H9 (cell line): Measurements from ENCODE around the gene PCBD2. TPM values are rescaled to one million over a fixed set of nuclear protein-coding genes. Genes with fewer than 3 reads are reported as not detected.

Experiments used
- DNase-seq: peaks from one replicate; pipeline ENCODE4 v3.0.0-alpha.2; 2017
- H2AFZ ChIP-seq: one replicate; pipeline ENCODE4 v1.6.1; 2013; ENCODE audit warnings: mild to moderate bottlenecking, low read length, control low read depth, moderate library complexity
- H2AK5ac ChIP-seq: 2 replicates; pipeline ENCODE4 v1.6.1; 2013; ENCODE audit warnings: low read length, control low read depth, mixed read lengths; ENCODE audit not compliant: insufficient read length
- H2BK120ac ChIP-seq: one replicate; pipeline ENCODE4 v1.6.1; 2013; ENCODE audit warnings: low read depth, mild to moderate bottlenecking, low read length, control low read depth, inconsistent platforms; ENCODE audit not compliant: poor library complexity, severe bottlenecking
- H2BK12ac ChIP-seq: 2 replicates; pipeline ENCODE4 v1.6.1; 2013; ENCODE audit warnings: low read length, control low read depth, mixed read lengths, low read depth; ENCODE audit not compliant: insufficient read length
- H2BK15ac ChIP-seq: 2 replicates; pipeline ENCODE4 v1.6.1; 2013; ENCODE audit warnings: low read depth, low read length, control low read depth
- H2BK20ac ChIP-seq: one replicate; pipeline ENCODE4 v1.6.1; 2013; ENCODE audit warnings: low read depth, mild to moderate bottlenecking, low read length, control low read depth, inconsistent platforms; ENCODE audit not compliant: poor library complexity, severe bottlenecking
- H2BK5ac ChIP-seq: 2 replicates; pipeline ENCODE4 v1.6.1; 2013; ENCODE audit warnings: low read length, control low read depth, mixed read lengths; ENCODE audit not compliant: insufficient read length
- H3K14ac ChIP-seq: 2 replicates; pipeline ENCODE4 v1.6.1; 2013; ENCODE audit warnings: low read length, control low read depth; ENCODE audit not compliant: insufficient read depth
- H3K18ac ChIP-seq: 2 replicates; pipeline ENCODE4 v1.6.1; 2013; ENCODE audit warnings: low read depth, mild to moderate bottlenecking, mixed read lengths, low read length, control low read depth; ENCODE audit not compliant: insufficient read length
- H3K23ac ChIP-seq: 2 replicates; pipeline ENCODE4 v1.6.1; 2013; ENCODE audit warnings: low read length, control low read depth, mixed read lengths, low read depth; ENCODE audit not compliant: insufficient read length
- H3K23me2 ChIP-seq: 2 replicates; pipeline ENCODE4 v1.6.1; 2013; ENCODE audit warnings: low read depth, mild to moderate bottlenecking, mixed read lengths, low read length, control low read depth; ENCODE audit not compliant: insufficient read length, poor library complexity, severe bottlenecking
- H3K27ac ChIP-seq: 2 replicates; pipeline ENCODE4 v1.5.1; 2013; ENCODE audit warnings: low read length, control low read depth, mixed read lengths, low read depth; ENCODE audit not compliant: insufficient read length
- H3K27me3 ChIP-seq: 2 replicates; pipeline ENCODE4 v1.6.1; 2013; ENCODE audit warnings: low read length, control low read depth, inconsistent platforms; ENCODE audit not compliant: insufficient read depth
- H3K4ac ChIP-seq: 2 replicates; pipeline ENCODE4 v1.6.1; 2013; ENCODE audit warnings: low read depth, mild to moderate bottlenecking, control low read depth, inconsistent platforms, low read length, moderate library complexity
- H3K4me1 ChIP-seq: 2 replicates; pipeline ENCODE4 v1.6.1; 2013; ENCODE audit warnings: low read length, control low read depth, inconsistent platforms; ENCODE audit not compliant: insufficient read depth
- H3K4me2 ChIP-seq: 2 replicates; pipeline ENCODE4 v1.6.1; 2013; ENCODE audit warnings: low read length, control low read depth, mixed read lengths; ENCODE audit not compliant: insufficient read length, insufficient read depth
- H3K56ac ChIP-seq: 2 replicates; pipeline ENCODE4 v1.6.1; 2013; ENCODE audit warnings: low read depth, mild to moderate bottlenecking, mixed read lengths, low read length, control low read depth; ENCODE audit not compliant: insufficient read length
- H3K79me1 ChIP-seq: 2 replicates; pipeline ENCODE4 v1.6.1; 2013; ENCODE audit warnings: low read depth, mild to moderate bottlenecking, moderate library complexity, low read length, control low read depth, inconsistent platforms; ENCODE audit not compliant: insufficient read depth, poor library complexity, severe bottlenecking
- H3K79me2 ChIP-seq: 2 replicates; pipeline ENCODE4 v1.6.1; 2013; ENCODE audit warnings: low read length, control low read depth, inconsistent platforms; ENCODE audit not compliant: insufficient read depth
- H3K9ac ChIP-seq: 2 replicates; pipeline ENCODE4 v1.6.1; 2013; ENCODE audit warnings: low read length, control low read depth, mixed read lengths; ENCODE audit not compliant: insufficient read length; ENCODE audit errors: extremely low read depth
- H3K9me3 ChIP-seq: one replicate; pipeline ENCODE4 v1.6.1; 2013; ENCODE audit warnings: low read depth, low read length, inconsistent platforms; ENCODE audit not compliant: control insufficient read depth
- H3T11ph ChIP-seq: one replicate; pipeline ENCODE4 v1.6.1; 2013; ENCODE audit warnings: mild to moderate bottlenecking, low read length, control low read depth, inconsistent platforms
- H4K20me1 ChIP-seq: one replicate; pipeline ENCODE4 v1.6.1; 2013; ENCODE audit not compliant: control insufficient read depth, insufficient read length, insufficient read depth
- H4K5ac ChIP-seq: 2 replicates; pipeline ENCODE4 v1.6.1; 2013; ENCODE audit warnings: low read depth, mild to moderate bottlenecking, mixed read lengths, low read length, control low read depth; ENCODE audit not compliant: insufficient read length
- H4K8ac ChIP-seq: replicated peaks from 2 replicates; pipeline ENCODE4 v1.6.1; 2013; ENCODE audit warnings: low read length, control low read depth, mixed read lengths, low read depth; ENCODE audit not compliant: insufficient read length
- H4K91ac ChIP-seq: 2 replicates; pipeline ENCODE4 v1.6.1; 2013; ENCODE audit warnings: low read depth, mild to moderate bottlenecking, moderate library complexity, mixed read lengths, low read length, control low read depth; ENCODE audit not compliant: insufficient read length
- H3K27ac Mint-ChIP-seq, 3 experiments: 2 replicates in 2 of 3; 3 replicates in 1 of 3; pipeline ENCODE4 v1.8.0; 2020 to 2021; ENCODE audit warnings: mixed read lengths in 3 of 3, mild to moderate bottlenecking in 1 of 3, moderate library complexity in 1 of 3
- H3K27me3 Mint-ChIP-seq: 2 replicates; pipeline ENCODE4 v1.8.0; 2021; ENCODE audit warnings: low read depth, mild to moderate bottlenecking, moderate library complexity, mixed read lengths
- H3K36me3 Mint-ChIP-seq, 3 experiments: 2 replicates in 2 of 3; 3 replicates in 1 of 3; pipeline ENCODE4 v1.8.0; 2020 to 2021; ENCODE audit warnings: low read depth in 3 of 3, mixed read lengths in 3 of 3; ENCODE audit not compliant: insufficient read depth in 1 of 3
- H3K4me1 Mint-ChIP-seq, 2 experiments: 2 replicates each; pipeline ENCODE4 v1.8.0; 2020; ENCODE audit warnings: mixed read lengths in 2 of 2
- H3K4me3 Mint-ChIP-seq, 2 experiments: 2 replicates in 1 of 2; 3 replicates in 1 of 2; pipeline ENCODE4 v1.8.0; 2020 to 2021; ENCODE audit warnings: mild to moderate bottlenecking in 2 of 2, mixed read lengths in 2 of 2, moderate library complexity in 1 of 2
- H3K9me3 Mint-ChIP-seq, 2 experiments: 2 replicates in 1 of 2; 3 replicates in 1 of 2; pipeline ENCODE4 v1.8.0; 2020; ENCODE audit warnings: mild to moderate bottlenecking in 2 of 2, mixed read lengths in 2 of 2, moderate library complexity in 1 of 2
- WGBS: extraction: QIAGEN DNeasy Blood & Tissue Kit; methylation state at CpG from one replicate; pipeline ENCODE4 v1.1.7; 2013; ENCODE audit warnings: missing lambda C conversion rate, low lambda C conversion rate, mixed read lengths; ENCODE audit not compliant: insufficient read length; ENCODE audit errors: extremely low coverage; 5-methylcytosine and 5-hydroxymethylcytosine counted together
- total RNA-seq: library from RNA; stranded (reverse); gene quantifications from 2 replicates; pipeline ENCODE4 v1.2.1, GENCODE V29; 2021
- TF ChIP-seq, protein P1 (sequence below): fragments of 200-600 bp; sonication (generic); conservative IDR thresholded peaks from 3 replicates; pipeline ENCODE4 v1.8.0; 2021; ENCODE audit warnings: antibody characterized with exemption, mild to moderate bottlenecking

The PCBD2 gene
- total RNA-seq, 1 experiment from 2014 or later = 11.9 TPM

DNA sequence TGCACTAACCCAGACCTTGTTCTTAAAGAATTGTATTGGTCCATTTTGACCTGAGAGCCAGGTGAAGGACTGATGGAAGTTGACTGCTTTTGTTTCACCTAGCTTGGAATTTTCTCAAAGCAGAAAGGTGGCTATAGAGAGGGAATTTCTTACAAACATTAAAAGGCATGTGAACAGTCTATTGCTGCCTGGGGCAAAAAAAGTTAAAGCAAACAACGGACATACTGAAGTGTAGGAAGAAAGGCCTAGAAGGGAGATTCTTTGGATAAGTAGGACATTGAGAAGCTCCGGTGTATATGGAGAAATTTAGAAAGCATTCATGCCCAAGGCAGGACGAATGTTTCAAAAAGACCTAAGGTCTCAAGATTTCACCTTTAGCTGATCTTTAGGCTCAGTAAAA, 74.5 kb downstream of the PCBD2 start:
- H3K56ac ChIP-seq = no peak overlapping the region
- no peak overlapping the region for H3K4me2 ChIP-seq
- no peak overlapping the region for H2BK120ac ChIP-seq
- H2BK20ac ChIP-seq = no peak overlapping the region
- H4K91ac ChIP-seq = no peak overlapping the region
- no peak overlapping the region for H3K4ac ChIP-seq
- H3K14ac ChIP-seq = no peak overlapping the region
- no peak overlapping the region for H2BK12ac ChIP-seq
- TF ChIP-seq, protein P1, sequence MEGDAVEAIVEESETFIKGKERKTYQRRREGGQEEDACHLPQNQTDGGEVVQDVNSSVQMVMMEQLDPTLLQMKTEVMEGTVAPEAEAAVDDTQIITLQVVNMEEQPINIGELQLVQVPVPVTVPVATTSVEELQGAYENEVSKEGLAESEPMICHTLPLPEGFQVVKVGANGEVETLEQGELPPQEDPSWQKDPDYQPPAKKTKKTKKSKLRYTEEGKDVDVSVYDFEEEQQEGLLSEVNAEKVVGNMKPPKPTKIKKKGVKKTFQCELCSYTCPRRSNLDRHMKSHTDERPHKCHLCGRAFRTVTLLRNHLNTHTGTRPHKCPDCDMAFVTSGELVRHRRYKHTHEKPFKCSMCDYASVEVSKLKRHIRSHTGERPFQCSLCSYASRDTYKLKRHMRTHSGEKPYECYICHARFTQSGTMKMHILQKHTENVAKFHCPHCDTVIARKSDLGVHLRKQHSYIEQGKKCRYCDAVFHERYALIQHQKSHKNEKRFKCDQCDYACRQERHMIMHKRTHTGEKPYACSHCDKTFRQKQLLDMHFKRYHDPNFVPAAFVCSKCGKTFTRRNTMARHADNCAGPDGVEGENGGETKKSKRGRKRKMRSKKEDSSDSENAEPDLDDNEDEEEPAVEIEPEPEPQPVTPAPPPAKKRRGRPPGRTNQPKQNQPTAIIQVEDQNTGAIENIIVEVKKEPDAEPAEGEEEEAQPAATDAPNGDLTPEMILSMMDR = no peak
- WGBS = no CpG with 5 or more reads among the region's 3 CpGs
- H2BK5ac ChIP-seq = no peak overlapping the region
- no peaks in the 10 kb centered on the region for H3K4me1 ChIP-seq
- peaks cover 12% of the 10 kb centered on the region for H3K27me3 Mint-ChIP-seq
- H3K4me3 Mint-ChIP-seq = no peak overlapping the region
- no peak overlapping the region for H2BK15ac ChIP-seq
- no peaks in the 10 kb centered on the region for H3K4me1 Mint-ChIP-seq
- H3K27ac ChIP-seq = no peak overlapping the region
- H2AK5ac ChIP-seq = no peak overlapping the region
- peaks cover 27% of the 10 kb centered on the region for H3K9me3 ChIP-seq
- H3K23me2 ChIP-seq = no peaks in the 10 kb centered on the region
- no peak overlapping the region for H3K18ac ChIP-seq
- H3K79me1 ChIP-seq = no peaks in the 10 kb centered on the region
- H3K9ac ChIP-seq = no peak overlapping the region
- H3K23ac ChIP-seq = no peak overlapping the region
- H3T11ph ChIP-seq = no peak overlapping the region
- H3K79me2 ChIP-seq = no peaks in the 10 kb centered on the region
- peaks cover 39 to 57% (median 51%) of the 10 kb centered on the region in 3 experiments for H3K36me3 Mint-ChIP-seq
- H4K5ac ChIP-seq = no peak overlapping the region
- peaks cover 75 to 78% of the 10 kb centered on the region in 2 experiments for H3K9me3 Mint-ChIP-seq
- DNase-seq = no peak
- no peak overlapping the region for H2AFZ ChIP-seq
- no peaks in the 10 kb centered on the region for H4K20me1 ChIP-seq
- no peak overlapping the region for H4K8ac ChIP-seq
- no peak overlapping the region for H3K27ac Mint-ChIP-seq
- H3K27me3 ChIP-seq = no peaks in the 10 kb centered on the region
